ENCODE measurements around the gene FAM78B. TPM values are rescaled to one million over a fixed set of nuclear protein-coding genes. Genes with fewer than 3 reads are reported as not detected.
A peak's percentile ranks its signal among the peaks of the same experiment; 100 is the strongest.

Gene FAM78B
- polyA plus RNA-seq, 1 donor = 1.5 TPM

DNA sequence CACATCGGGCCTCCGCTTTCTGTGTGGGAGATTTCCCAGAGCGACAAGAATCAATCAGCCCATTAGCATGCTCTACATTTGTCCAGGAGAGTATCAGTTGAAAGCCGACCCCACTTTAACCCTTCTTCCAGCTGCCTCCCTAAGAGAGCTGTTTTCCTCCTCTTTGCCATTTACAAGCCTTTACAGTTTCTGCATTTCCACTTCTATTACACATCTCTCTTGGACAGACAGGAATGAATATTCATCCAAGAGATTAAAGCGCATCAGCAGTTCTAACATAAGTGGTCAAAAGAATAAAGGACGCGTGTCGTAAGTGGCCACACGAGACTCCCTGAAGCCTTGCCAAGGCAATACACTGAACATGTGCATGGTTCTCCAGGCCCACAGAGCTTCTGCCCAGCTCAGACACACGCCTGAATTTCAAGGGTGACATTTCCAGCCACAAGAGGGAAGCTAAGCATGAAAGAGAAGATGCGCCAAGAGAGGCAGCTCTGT lies 47.3 kb downstream of the FAM78B start:
- DNase-seq = no peak

DNA sequence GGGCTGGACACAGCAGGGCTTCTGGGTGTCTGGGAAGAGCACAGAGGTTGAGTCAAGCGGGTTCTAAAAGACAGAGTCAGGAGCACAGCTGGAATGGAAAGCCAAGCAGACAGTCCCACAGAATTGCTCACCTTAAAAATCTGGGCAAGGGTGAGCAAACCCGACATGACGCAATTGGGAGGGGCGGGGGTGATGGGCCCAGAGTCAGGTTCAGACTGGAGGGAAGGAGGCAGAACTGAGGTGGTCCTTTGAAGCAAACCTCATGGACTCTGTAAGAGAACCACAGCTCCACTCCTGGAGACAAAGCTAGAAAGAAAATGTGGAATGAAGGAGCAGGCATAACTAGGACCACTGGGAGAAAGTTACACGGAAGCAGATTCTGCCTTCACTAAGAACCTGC lies 49.0 kb downstream of the FAM78B start:
- DNase-seq = no peak

DNA sequence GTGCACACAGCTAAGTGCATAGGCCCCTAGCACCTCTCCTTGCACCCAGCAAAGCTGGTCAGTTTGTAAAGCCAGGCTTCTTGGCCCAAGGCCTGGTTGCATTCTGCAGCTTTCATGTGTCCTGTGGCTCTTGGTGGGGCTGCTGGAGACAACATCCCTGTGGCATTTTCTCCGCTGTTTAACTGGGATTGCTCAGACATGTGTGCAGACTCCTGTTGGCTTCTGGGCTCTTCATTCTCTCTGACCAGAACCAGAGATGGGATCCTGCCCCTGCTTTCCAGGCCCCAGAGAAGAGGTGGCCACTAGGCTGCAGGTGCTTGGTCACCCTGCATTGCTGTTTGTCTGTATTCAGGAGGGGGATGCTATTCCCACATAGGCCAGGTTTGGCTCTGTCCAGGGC lies 50.8 kb downstream of the FAM78B start:
- no peak for DNase-seq

DNA sequence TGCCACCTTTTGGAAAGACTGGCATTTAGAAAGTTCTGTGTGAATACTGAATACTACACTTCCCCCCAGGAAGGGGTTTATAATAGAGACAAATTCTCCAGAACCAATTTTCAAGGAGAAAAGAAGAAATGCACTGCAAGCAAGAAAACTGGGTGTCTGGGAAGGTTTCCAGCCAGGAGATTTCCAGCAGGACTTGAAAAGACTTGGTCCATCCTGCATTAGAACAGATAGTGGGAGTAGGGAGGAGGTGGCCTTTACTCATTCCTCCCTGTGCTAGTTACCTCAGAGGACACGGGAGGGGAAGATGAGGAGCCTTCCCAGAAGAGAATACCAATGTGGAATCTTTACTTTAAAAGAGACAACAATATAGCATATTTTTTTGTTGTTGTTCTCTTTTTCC lies 52.4 kb downstream of the FAM78B start:
- no peak for DNase-seq

DNA sequence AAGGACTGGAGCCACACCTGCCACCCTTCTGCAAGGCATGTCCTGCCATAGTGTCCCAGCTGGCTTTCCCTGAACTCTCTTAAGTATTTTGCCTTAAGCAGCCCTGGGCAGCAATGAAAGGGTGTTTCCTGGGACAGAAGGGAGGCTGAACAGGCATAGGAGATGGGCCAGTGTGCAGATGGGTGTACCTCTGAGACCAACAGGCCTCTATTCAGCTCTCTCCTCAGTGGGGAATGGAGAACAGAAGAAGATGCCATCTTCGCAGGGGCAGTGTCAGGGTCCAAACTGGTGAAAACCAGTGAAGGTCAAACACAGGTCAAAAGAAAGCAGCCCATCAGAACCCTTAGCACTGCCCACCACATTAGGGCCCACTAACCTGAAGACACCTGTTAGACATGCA lies 53.2 kb downstream of the FAM78B start:
- DNase-seq = no peak

DNA sequence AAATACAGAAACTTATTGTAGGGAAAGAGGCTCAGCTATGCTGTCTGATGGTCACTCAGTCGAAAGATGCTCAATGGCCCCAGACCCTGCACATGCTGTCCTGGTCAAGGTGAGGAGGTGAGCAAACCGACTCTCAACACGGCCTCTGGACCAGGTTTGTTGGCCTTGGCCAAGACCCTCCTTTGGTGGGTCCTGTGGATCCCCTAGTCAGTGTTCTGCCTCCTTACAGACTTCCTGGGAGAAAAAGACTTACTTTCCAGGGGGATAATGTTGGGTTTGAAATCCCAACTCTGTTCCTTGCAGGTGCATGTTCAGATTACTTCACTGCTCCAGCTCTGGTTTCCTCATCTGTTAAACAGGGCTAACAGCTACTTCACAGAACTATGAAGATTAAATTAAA lies 53.8 kb downstream of the FAM78B start:
- no peak for DNase-seq

- no peak for DNase-seq
Observed at GRCh38 chr1:166112425-166112824, 54.4 kb downstream of the FAM78B start.

- no peak for DNase-seq
Observed at GRCh38 chr1:166111430-166111829, 55.4 kb downstream of the FAM78B start.

DNA sequence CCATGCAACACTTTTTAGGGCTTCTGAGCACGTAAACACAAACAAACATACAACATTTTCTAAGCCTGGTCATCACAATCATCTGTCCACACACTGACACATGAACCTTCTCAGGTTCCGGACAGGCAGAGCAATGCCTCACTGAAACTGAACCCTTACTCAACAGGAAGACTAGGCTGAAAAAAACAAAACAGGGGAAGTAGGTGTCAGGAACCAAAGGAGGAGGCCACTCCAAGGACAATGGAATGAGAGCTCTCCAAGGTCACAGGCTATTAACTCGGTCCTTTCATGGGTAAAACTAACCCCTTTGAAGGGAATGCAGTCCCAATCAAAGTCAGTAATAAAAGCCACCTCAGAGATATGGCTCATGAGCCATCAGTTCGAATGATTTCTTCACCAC lies 76.6 kb downstream of the FAM78B start:
- DNase-seq = peak; percentile 50

DNA sequence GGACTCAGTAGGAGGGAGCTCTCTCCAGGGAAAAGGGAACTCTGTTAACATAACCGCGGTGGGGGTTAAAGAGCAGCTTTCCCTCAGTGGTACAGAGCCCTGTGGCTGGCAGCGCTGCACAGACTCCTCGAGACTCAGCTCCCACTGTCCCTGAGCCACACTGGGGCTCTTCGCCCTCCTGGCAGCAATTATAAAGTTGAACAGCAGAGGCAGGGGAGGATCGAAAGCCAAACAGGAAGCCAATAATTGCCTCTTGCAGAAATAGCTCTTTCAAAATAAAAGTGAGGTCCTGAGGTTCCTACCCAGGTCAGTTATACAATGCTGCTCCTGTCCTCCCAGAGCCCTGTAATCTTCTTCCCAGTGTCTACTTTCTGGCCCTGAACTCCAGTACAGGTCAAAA lies 77.0 kb downstream of the FAM78B start:
- peak; percentile 8 for DNase-seq

GRCh38 chr1:166088572-166088955 lies 78.2 kb downstream of the FAM78B start:
- no peak for DNase-seq

DNA sequence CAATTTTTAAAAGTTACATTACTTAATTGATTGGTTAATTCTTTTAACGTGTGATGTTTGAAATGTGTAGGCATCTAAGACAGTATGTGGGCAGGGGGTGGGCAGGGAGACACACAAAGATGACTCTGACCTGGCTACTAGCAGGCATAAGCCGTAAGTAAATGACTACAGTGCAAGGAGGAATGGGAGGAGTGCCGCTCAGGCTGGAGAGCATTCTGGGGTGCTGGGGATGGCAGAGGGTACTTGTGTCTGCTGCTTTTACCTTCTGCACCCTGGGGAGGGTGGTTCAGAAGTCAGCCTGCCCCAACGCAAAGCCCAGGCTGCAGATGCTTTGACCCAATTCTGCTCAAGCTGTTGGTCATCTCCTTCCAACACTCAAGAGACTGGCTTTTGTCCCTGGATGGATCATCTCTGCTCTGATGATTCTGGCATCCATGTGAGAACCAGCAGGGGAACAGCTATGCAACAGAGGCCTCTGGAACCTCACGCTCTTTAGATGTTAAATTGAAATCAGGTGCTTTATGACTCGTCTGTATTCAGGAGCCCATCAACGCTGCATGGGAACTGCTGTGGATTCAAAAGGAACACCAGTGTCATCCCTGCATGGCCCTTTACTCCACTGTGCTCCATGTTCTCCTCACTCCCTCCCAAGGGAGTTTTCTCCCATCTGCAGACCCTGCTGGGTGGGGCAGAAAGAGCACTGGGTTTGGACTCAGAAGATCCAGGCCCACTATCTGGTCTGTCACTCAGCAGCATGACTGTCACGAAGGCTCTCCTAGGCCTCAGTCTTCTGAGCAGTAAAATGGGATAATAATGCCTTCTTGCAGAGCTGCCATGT lies 78.8 kb downstream of the FAM78B start:
- no peak for DNase-seq

DNA sequence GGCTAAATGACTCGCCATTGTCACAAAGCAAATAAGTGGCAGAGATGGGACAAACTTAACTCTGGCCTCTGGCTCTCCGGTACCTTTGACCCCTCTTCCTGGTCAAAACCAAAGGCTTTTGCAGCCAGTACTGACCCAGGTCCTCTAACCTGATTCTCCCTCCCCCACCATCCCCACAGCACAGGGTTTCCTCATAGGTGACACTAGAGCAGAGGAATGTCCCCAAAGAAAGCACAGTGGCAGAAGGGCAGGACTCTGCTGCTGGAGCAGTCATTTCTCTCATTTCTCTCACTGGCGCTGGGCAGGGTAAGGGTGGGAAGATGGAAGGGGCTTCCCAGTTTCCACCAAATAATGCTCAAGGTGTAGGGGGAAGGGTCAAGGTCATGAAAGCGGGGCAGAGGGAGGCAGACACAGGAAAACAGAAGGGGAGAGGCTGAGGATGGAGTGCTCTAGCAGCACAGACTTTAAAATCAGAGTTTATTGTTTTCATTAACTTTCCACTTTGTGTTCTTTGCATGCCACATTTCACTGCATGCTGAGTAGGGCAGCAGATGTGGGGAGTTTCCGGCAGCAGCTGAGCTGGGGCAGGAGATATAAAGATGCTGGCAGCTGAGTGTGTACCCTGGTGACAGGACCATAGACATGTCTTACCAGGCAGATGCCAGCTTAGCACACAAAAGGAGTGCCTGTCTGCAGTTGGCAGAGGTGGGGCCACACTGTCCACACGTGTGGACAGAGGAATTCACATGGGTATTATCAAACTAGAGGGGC lies 80.5 kb downstream of the FAM78B start:
- DNase-seq = no peak

GRCh38 chr1:166084613-166085012 lies 82.2 kb downstream of the FAM78B start:
- DNase-seq = no peak

GRCh38 chr1:166083887-166084286 lies 82.9 kb downstream of the FAM78B start:
- no peak for DNase-seq

- DNase-seq = no peak
Observed at GRCh38 chr1:166082601-166083000, 84.2 kb downstream of the FAM78B start.

DNA sequence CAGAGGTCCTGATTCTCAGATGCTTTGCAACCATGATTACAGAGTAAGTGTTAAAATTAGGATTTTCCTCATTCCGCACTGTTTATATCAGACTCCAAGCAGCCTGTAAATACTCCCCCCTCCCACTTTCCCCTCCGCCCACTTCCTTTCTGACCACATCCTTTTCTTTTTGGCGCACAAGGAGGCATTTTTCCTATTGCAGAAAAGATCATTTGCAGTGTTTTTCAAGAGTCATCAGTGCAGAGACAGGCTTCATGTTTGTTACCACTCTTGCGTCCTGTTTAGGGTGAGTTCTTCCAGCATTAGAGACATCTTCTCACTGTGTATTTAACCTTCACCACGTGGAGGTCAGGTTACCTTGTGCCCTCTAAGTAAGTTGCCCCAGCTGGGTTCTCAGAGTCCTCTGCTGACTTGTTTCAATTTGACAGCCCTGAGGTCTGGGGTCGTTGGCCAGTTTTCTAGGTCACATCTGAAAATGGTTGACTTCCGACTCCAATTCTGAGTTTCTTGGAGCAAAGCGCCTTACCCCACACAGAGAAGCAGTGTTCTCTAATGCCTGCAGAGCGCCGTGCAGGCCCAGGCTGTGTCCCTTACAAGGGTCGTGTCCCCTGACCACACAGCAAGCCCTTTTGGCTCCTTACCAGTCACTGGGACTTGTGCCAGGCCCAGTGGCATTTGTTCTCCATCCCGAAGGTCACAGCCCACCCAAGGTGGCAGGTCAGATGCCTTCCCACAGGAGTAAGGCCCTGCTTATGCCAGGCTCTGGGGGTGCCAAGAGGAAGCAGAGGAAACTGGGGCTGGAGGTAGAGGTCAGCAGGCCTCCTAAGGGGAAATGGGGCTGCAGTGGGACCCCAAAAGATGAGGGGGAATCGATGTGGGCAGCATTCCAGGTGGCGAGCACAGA lies 85.6 kb downstream of the FAM78B start:
- DNase-seq = no peak

- peak; percentile 3 for DNase-seq
Observed at GRCh38 chr1:166080277-166080966, 86.4 kb downstream of the FAM78B start.

DNA sequence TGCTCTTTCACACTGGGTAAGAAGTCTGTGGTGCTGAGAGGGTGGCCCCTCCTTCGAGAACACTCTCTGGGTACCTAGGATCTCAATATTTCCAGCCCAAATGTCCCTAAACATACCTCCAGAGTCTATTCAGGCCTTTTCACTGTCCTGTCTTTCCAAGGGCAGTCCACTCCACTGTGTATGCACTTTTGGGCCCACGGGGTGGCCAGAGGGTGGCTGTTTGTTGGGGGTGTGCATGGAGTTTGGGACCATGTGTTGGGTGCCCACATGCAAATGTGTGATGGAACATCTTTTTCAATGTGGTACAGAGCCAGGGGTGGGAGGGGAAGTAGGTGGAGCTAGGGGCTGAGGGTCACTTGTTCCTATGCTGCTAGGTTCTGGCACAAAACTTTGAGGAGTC lies 87.5 kb downstream of the FAM78B start:
- no peak for DNase-seq

DNA sequence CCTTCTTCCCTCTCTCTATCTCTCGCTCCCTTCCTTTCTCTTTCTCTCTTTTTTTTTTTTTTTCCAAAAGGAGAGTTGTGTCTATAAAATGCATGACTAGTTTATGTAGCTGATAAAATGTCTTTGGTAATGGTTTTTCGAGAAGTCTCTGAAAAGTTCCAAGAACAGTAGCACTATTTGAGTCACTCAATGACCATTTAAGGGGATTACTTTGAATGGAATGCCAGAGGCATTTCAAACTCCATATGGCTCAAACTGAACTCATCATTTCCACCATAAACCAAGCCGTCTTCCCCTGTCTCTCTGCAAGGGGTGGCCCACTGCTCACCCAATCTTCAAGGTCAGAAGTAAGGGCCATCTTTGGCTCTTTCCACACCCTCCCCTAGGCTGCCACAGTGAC lies 93.3 kb downstream of the FAM78B start:
- no peak for DNase-seq

DNA sequence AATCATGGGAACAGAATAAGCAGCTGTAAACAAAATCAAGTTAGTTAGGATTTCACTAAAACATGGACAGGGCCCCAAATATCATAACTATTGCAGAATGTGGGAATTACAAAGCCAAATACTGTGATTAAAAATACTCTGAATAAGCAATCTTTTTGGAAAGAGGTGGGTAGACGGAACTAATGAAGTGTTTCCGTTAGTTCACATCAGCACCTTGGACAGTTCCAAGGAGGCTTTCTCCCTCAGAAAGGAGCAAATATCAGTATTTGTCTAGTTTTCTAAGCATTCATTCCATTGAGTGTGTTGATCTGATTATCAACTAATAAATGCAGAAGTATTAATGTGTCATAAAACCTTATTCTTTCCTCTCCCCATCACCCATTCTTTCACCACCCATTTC lies 97.4 kb downstream of the FAM78B start:
- peak; percentile 36 for DNase-seq

GRCh38 chr1:166066107-166066506 lies 100.7 kb downstream of the FAM78B start:
- DNase-seq = no peak

Measured in left kidney (tissue), 2 donors.